Breast epithelium (tissue), 3 donors: ENCODE measurements around the gene SPTB.

Experiments used
- CTCF ChIP-seq, 3 donors: fragments of 450-650 bp; IDR thresholded peaks; one replicate each; pipeline ENCODE4 v1.5.1; 2016 to 2017; ENCODE audit warnings: antibody characterized with exemption in 3 of 3, mild to moderate bottlenecking in 3 of 3, moderate library complexity in 3 of 3
- POLR2A ChIP-seq: fragments of 450-650 bp; IDR thresholded peaks from one replicate; pipeline ENCODE4 v1.6.1; 2016; ENCODE audit warnings: antibody characterized with exemption, mild to moderate bottlenecking, moderate library complexity
- POLR2AphosphoS5 ChIP-seq, 3 donors: sonication (generic); formaldehyde crosslinking; IDR thresholded peaks; one replicate each; pipeline ENCODE4 v1.6.1; 2017; ENCODE audit warnings: antibody characterized with exemption in 3 of 3

DNA sequence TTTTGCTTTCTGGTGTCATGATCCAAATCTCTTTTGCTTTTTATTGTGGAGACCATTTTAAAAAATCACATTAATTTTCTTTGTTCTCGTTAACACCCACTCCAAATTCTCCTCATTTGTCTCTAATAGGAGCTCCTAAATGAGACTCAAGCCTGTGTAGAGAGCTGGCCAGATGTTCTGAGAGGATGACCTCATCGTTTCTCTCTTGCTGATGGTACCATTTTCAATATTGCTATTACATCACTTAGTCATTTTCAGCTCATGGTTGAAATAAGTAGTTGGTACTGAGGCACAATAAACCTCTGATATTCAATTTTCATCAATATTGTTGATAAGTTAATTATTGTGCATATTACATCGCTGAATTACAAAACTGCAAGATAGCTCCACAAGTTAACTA lies 31.5 kb downstream of the SPTB start:
- TF ChIP-seq CTCF (IDR thresholded peaks at IDR 0.05) (no peak), POLR2A (no peak), POLR2AphosphoS5 (IDR thresholded peaks at IDR 0.05) (no peak)
